ENCODE data around the gene TMED9.

The TMED9 gene

GRCh38 chr5:177592010-177592834 lies at the start of gene TMED9:
Gene TMED9, plus strand, starts transcription at chr5:177592203. Its CDS starts 12 bp downstream, at chr5:177592215.
- Histone ChIP-seq H3K9me3 (ENCODE audit: low read length) (no peaks in the 10 kb centered on the region), H4K20me1 (ENCODE audit: insufficient read depth, low read length) (no peaks in the 10 kb centered on the region), H3K4me3 (ENCODE audit: low read depth, low read length, poor library complexity, severe bottlenecking) (peak within 1 kb of the TSS; percentile 99), H3K9ac (ENCODE audit: low read length) (peak within 1 kb of the TSS; percentile 98), H3K27me3 (ENCODE audit: insufficient read depth, low read length) (no peaks in the 10 kb centered on the region), H3K36me3 (ENCODE audit: insufficient read depth, low read length) (peaks cover 40% of the 10 kb centered on the region), H3F3A (ENCODE audit: insufficient read depth, low read length) (no peaks in the 10 kb centered on the region), H2AFZ (ENCODE audit: low read length) (peak within 1 kb of the TSS; percentile 19; the same call in 1 of the 2 replicates), H3K4me1 (ENCODE audit: insufficient read depth, low read length, severe bottlenecking) (peaks cover 16% of the 10 kb centered on the region), H3K9me2 (ENCODE audit: low read depth, low read length) (no peaks in the 10 kb centered on the region), H3K27ac (ENCODE audit: low read depth, low read length, poor library complexity, severe bottlenecking) (peak within 1 kb of the TSS; percentile 72), H3K4me2 (ENCODE audit: low read length) (peak within 1 kb of the TSS; percentile 75), H3K79me2 (ENCODE audit: insufficient read depth, low read length) (peaks cover 5% of the 10 kb centered on the region; the same call in 1 of the 2 replicates)
- TF ChIP-seq CTCF (IDR thresholded peaks at IDR 0.05; ENCODE audit: low read length), result no peak
- no peak for TF ChIP-seq EZH2 (IDR thresholded peaks at IDR 0.05; ENCODE audit: borderline replicate concordance, low read length)

- no peaks in the 10 kb centered on the region for H4K20me1 ChIP-seq (ENCODE audit: insufficient read depth, low read length)
- no peaks in the 10 kb centered on the region for H3K9me3 ChIP-seq (ENCODE audit: low read length)
- no peaks in the 10 kb centered on the region for H3F3A ChIP-seq (ENCODE audit: insufficient read depth, low read length)
- no peak overlapping the region for H2AFZ ChIP-seq (ENCODE audit: low read length)
- TF ChIP-seq EZH2 (IDR thresholded peaks at IDR 0.05; ENCODE audit: borderline replicate concordance, low read length), result no peak
- TF ChIP-seq CTCF (IDR thresholded peaks at IDR 0.05; ENCODE audit: low read length), result no peak
- no peak overlapping the region for H3K4me2 ChIP-seq (ENCODE audit: low read length)
- peaks cover 43% of the 10 kb centered on the region for H3K79me2 ChIP-seq (ENCODE audit: insufficient read depth, low read length)
- H3K9me2 ChIP-seq (ENCODE audit: low read depth, low read length), result no peaks in the 10 kb centered on the region
- no peak overlapping the region for H3K27ac ChIP-seq (ENCODE audit: low read depth, low read length, poor library complexity, severe bottlenecking)
- H3K36me3 ChIP-seq (ENCODE audit: insufficient read depth, low read length), result peaks cover 50% of the 10 kb centered on the region
- no peak overlapping the region for H3K4me3 ChIP-seq (ENCODE audit: low read depth, low read length, poor library complexity, severe bottlenecking)
- H3K4me1 ChIP-seq (ENCODE audit: insufficient read depth, low read length, severe bottlenecking), result no peaks in the 10 kb centered on the region
- H3K9ac ChIP-seq (ENCODE audit: low read length), result no peak overlapping the region
- H3K27me3 ChIP-seq (ENCODE audit: insufficient read depth, low read length), result no peaks in the 10 kb centered on the region
These were observed 49.1 kb upstream of the TMED9 start for GRCh38 chr5:177542816-177543465.

GRCh38 chr5:177545487-177546257 lies 46.3 kb upstream of the TMED9 start:
- peaks cover 37% of the 10 kb centered on the region for H3K36me3 ChIP-seq (ENCODE audit: insufficient read depth, low read length)
- H3F3A ChIP-seq (ENCODE audit: insufficient read depth, low read length), result no peaks in the 10 kb centered on the region
- H3K9ac ChIP-seq (ENCODE audit: low read length), result no peak overlapping the region
- TF ChIP-seq EZH2 (IDR thresholded peaks at IDR 0.05; ENCODE audit: borderline replicate concordance, low read length), result no peak
- TF ChIP-seq CTCF (IDR thresholded peaks at IDR 0.05; ENCODE audit: low read length), result no peak
- no peaks in the 10 kb centered on the region for H3K9me2 ChIP-seq (ENCODE audit: low read depth, low read length)
- H3K27me3 ChIP-seq (ENCODE audit: insufficient read depth, low read length), result no peaks in the 10 kb centered on the region
- H4K20me1 ChIP-seq (ENCODE audit: insufficient read depth, low read length), result no peaks in the 10 kb centered on the region
- no peak overlapping the region for H3K4me3 ChIP-seq (ENCODE audit: low read depth, low read length, poor library complexity, severe bottlenecking)
- no peak overlapping the region for H3K27ac ChIP-seq (ENCODE audit: low read depth, low read length, poor library complexity, severe bottlenecking)
- peaks cover 54% of the 10 kb centered on the region for H3K79me2 ChIP-seq (ENCODE audit: insufficient read depth, low read length)
- no peak overlapping the region for H3K4me2 ChIP-seq (ENCODE audit: low read length)
- no peaks in the 10 kb centered on the region for H3K9me3 ChIP-seq (ENCODE audit: low read length)
- no peak overlapping the region for H2AFZ ChIP-seq (ENCODE audit: low read length)
- no peaks in the 10 kb centered on the region for H3K4me1 ChIP-seq (ENCODE audit: insufficient read depth, low read length, severe bottlenecking)
